HL-60 (cell line): ENCODE results near the gene JAML.

ENCODE experiments used
- CTCF ChIP-seq: IDR thresholded peaks from one replicate; pipeline ENCODE4 v1.5.1; 2011; ENCODE audit warnings: low read length, control low read depth, inconsistent platforms; ENCODE audit not compliant: insufficient read depth
- GABPA ChIP-seq: IDR thresholded peaks from 2 replicates; pipeline ENCODE4 v1.6.1; 2012; ENCODE audit warnings: low read depth
- POLR2AphosphoS5 ChIP-seq: IDR thresholded peaks from 2 replicates; pipeline ENCODE4 v1.6.1; 2012; ENCODE audit warnings: low read depth
- REST ChIP-seq: IDR thresholded peaks from 2 replicates; pipeline ENCODE4 v1.6.1; 2012; ENCODE audit warnings: low read depth; ENCODE audit not compliant: insufficient replicate concordance
- SPI1 ChIP-seq: IDR thresholded peaks from 2 replicates; pipeline ENCODE4 v1.6.1; 2012; ENCODE audit warnings: low read depth, mild to moderate bottlenecking, borderline replicate concordance

GRCh38 chr11:118221419-118221818 lies 3.4 kb downstream of the JAML start:
- TF ChIP-seq CTCF (no peak), POLR2AphosphoS5 (no peak), REST (no peak), GABPA (no peak), SPI1 (no peak)
